ENCODE measurements around the gene LITAFD. TPM values are rescaled to one million over a fixed set of nuclear protein-coding genes. Genes with fewer than 3 reads are reported as not detected.

Gene LITAFD
- total and polyA plus RNA-seq, 4 donors, result not detected

DNA sequence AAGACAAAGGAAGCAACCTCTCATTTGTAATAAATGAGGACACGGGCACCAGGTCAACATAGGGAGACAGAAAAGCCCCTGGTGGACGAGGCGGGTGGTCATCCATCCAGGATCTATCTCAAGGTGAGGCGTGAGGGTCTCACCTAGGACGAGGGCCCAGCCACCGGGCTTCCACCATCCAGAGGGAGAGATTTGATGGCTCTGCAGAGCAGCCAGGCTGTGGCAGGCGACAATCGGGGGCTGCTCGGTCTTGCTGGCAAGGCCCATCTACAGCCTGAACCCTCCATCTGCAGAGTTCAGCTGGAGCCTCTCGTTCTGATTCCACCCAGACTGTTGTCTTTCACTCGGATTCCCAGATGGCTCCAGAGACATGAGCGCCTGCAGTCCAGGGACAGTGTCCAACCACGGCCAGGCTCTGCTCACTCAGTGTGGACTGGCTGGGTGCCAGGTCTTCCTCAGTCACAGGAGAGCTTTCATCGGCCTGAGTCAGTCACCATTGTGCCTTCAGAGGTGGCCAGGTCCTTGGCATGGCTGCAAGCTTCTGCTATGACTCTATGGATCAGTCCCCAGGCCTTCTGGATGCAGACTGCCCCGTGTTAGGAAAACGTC, 5.9 kb downstream of the LITAFD start:
- Histone ChIP-seq H3K4me1 (ENCODE audit: control insufficient read depth in 1 of 2, insufficient read depth in 2 of 2, low read length in 2 of 2) (no peaks in the 10 kb centered on the region), H3K9me3 (ENCODE audit: control insufficient read depth, low read length) (no peaks in the 10 kb centered on the region), H3K4me3 (ENCODE audit: low read length in 2 of 2) (no peak overlapping the region), H3K27me3 (ENCODE audit: control insufficient read depth in 1 of 2, insufficient read depth in 2 of 2, low read length in 1 of 2) (no peaks in the 10 kb centered on the region), H3K27ac (ENCODE audit: low read depth in 1 of 2, low read length in 2 of 2) (no peak overlapping the region), H3K36me3 (ENCODE audit: control insufficient read depth in 1 of 2, insufficient read depth in 2 of 2, low read length in 1 of 2) (peaks cover 0 to 3% of the 10 kb centered on the region in 2 donors)
- 74 to 75% methylated on average over 16 of the region's 16 CpGs for WGBS, 2 donors
- ATAC-seq (ENCODE audit: low FRiP score), result no peak
- intact Hi-C loops (cut with DNase I), result no loop called here
- peak in 1 of 2 donors; percentile 87 for DNase-seq

DNA sequence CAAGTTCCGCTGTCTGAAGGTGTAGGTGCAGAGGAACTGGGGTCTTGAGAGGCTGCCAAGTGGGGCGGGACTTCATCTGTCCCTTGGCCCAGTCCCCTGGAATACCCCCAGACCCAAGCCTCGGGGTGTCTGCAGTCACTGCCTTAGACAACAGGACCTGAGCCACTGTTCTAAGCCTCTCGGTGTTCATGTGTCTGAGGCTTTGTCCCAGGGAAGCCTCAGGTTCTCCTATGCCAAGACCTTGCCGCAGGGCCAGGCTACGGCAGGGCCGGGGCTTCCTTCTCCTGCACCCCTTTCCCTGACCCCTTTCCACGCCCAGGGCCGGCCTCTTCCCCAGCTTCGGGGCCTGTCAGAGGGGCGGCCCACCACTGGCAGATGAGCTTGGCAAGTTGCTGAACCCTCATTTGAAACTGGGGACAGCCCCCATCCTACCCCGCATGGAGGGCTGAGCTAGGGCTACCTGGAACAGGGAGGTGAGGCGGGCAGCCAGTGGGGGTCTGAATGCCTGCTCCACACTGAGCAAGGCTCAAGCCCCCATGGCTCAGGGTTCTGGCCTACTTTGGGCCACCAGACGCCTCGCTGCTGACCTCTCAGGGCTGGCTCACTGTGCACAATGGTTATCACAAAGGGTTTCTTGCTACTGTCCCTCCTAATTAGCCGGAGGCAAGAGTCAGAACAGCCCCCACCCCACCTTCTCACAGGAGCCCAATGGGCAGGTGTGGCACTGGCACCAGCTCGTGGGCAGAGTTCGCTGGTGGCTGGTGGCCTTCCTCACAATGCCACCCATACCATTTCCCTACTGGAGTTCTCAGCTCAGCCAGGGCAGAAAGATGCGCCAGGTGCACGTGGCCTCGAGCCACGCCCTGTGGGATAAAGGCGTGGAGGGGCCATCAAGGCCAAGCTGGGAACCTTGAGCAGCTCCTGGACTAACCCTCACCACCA, 7.1 kb downstream of the LITAFD start:
- DNase-seq, result peak in 1 of 2 donors; percentile 59
- Histone ChIP-seq H3K4me1 (ENCODE audit: control insufficient read depth in 1 of 2, insufficient read depth in 2 of 2, low read length in 2 of 2) (no peaks in the 10 kb centered on the region), H3K9me3 (ENCODE audit: control insufficient read depth, low read length) (no peaks in the 10 kb centered on the region), H3K27ac (ENCODE audit: low read depth in 1 of 2, low read length in 2 of 2) (no peak overlapping the region), H3K27me3 (ENCODE audit: control insufficient read depth in 1 of 2, insufficient read depth in 2 of 2, low read length in 1 of 2) (no peaks in the 10 kb centered on the region), H3K36me3 (ENCODE audit: control insufficient read depth in 1 of 2, insufficient read depth in 2 of 2, low read length in 1 of 2) (peaks cover 0 to 3% of the 10 kb centered on the region in 2 donors), H3K4me3 (ENCODE audit: low read length in 2 of 2) (no peak overlapping the region)
- WGBS, 2 donors, result 86 to 87% methylated on average over 22 to 23 of the region's 23 CpGs
- ATAC-seq (ENCODE audit: low FRiP score), result no peak
- intact Hi-C loops (cut with DNase I), result no loop called here

DNA sequence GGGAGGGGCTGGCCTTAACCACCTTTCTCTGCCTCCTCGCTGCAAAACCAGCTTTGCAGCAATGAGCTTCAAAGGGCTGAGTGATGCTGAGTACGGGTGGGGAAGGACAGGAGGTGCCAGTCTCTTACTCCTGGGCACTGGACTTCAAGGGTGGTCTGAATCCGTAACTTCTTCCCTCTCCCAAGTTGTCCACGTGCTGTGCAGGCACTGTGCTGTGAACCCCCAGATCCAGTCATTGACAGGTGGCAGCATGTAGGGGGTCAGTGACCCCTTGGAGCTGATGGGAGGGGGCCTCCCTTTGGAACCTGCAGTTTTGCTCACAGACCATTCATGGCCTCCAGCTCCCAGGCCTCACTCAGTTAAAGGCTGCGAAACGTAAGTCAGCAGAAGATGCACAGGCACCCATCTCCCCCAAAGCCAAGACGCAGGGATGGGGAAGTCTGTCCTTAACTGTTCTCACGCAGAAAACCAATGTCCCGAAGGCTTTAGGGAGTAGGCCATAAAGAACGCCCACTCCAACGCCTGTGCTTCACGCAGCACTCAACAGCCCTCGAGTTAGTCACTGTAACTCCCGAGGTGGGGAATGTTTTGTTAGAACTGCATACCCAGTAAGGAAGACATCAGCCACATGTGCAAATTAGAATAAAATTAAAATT, 7.9 kb downstream of the LITAFD start:
- WGBS, 2 donors, result 78 to 79% methylated on average over 14 of the region's 14 CpGs
- intact Hi-C loops (cut with DNase I), result no loop called here
- ATAC-seq (ENCODE audit: low FRiP score) (no peak), DNase-seq (peak in 1 of 2 donors; percentile 37)
- Histone ChIP-seq H3K27ac (ENCODE audit: low read depth in 1 of 2, low read length in 2 of 2) (no peak overlapping the region), H3K4me1 (ENCODE audit: control insufficient read depth in 1 of 2, insufficient read depth in 2 of 2, low read length in 2 of 2) (no peaks in the 10 kb centered on the region), H3K36me3 (ENCODE audit: control insufficient read depth in 1 of 2, insufficient read depth in 2 of 2, low read length in 1 of 2) (peaks cover 0 to 7% of the 10 kb centered on the region in 2 donors), H3K27me3 (ENCODE audit: control insufficient read depth in 1 of 2, insufficient read depth in 2 of 2, low read length in 1 of 2) (no peaks in the 10 kb centered on the region), H3K9me3 (ENCODE audit: control insufficient read depth, low read length) (no peaks in the 10 kb centered on the region), H3K4me3 (ENCODE audit: low read length in 2 of 2) (no peak overlapping the region)

- Histone ChIP-seq H3K4me3 (ENCODE audit: low read length in 2 of 2) (no peak overlapping the region), H3K9me3 (ENCODE audit: control insufficient read depth, low read length) (no peaks in the 10 kb centered on the region), H3K4me1 (ENCODE audit: control insufficient read depth in 1 of 2, insufficient read depth in 2 of 2, low read length in 2 of 2) (no peaks in the 10 kb centered on the region), H3K36me3 (ENCODE audit: control insufficient read depth in 1 of 2, insufficient read depth in 2 of 2, low read length in 1 of 2) (peaks cover 0 to 9% of the 10 kb centered on the region in 2 donors), H3K27ac (ENCODE audit: low read depth in 1 of 2, low read length in 2 of 2) (no peak overlapping the region), H3K27me3 (ENCODE audit: control insufficient read depth in 1 of 2, insufficient read depth in 2 of 2, low read length in 1 of 2) (no peaks in the 10 kb centered on the region)
- ATAC-seq (ENCODE audit: low FRiP score), result no peak
- intact Hi-C loops (cut with DNase I), result no loop called here
- WGBS, 2 donors, result 65 to 71% methylated on average over 5 of the region's 5 CpGs
- DNase-seq, result peak in 1 of 2 donors; percentile 19
Measured at GRCh38 chr16:8890549-8890921, 8.4 kb downstream of the LITAFD start.

DNA sequence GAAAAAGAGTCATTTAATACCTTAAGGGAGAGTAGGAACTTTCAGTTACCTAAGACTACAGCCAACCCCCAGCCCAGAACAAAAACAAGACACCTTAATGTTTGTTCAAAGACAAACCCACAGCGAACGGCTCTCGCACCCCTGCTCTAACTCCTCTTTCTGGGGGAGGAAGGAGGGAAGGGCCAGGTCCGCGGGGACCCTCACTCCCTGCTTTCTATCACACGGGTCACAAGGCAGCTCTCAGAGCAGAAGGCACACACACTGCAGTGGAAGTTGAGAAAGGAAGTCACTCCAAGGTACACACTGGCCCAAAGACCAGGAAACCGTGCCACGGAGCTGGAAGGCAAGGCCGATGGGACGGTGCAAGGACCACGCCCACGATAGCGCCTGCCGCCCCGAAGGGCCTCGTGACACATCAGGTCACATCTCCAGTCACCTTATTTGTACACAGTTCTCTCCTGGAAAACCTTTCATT, 10.0 kb downstream of the LITAFD start:
- no peaks in the 10 kb centered on the region for H3K4me1 ChIP-seq (ENCODE audit: control insufficient read depth in 1 of 2, insufficient read depth in 2 of 2, low read length in 2 of 2)
- no peaks in the 10 kb centered on the region for H3K27me3 ChIP-seq (ENCODE audit: control insufficient read depth in 1 of 2, insufficient read depth in 2 of 2, low read length in 1 of 2)
- H3K4me3 ChIP-seq (ENCODE audit: low read length in 2 of 2), result no peak overlapping the region
- peaks cover 0 to 12% of the 10 kb centered on the region in 2 donors for H3K36me3 ChIP-seq (ENCODE audit: control insufficient read depth in 1 of 2, insufficient read depth in 2 of 2, low read length in 1 of 2)
- ATAC-seq (ENCODE audit: low FRiP score), result peak; percentile 13
- H3K27ac ChIP-seq (ENCODE audit: low read depth in 1 of 2, low read length in 2 of 2), result no peak overlapping the region
- 64 to 73% methylated on average over 16 of the region's 16 CpGs for whole genome bisulfite sequencing, 2 donors
- no peaks in the 10 kb centered on the region for H3K9me3 ChIP-seq (ENCODE audit: control insufficient read depth, low read length)
- DNase-seq, result peak in 1 of 2 donors; percentile 72
- intact Hi-C loops (cut with DNase I), result no loop called here

GRCh38 chr16:8893426-8893825, 11.3 kb downstream of the LITAFD start:
- WGBS, 2 donors, result 78 to 82% methylated on average over 9 of the region's 9 CpGs
- ATAC-seq (ENCODE audit: low FRiP score) (no peak), DNase-seq (peak in 1 of 2 donors; percentile 59)
- intact Hi-C loops (cut with DNase I), result no loop called here
- Histone ChIP-seq H3K27ac (ENCODE audit: low read depth in 1 of 2, low read length in 2 of 2) (no peak overlapping the region), H3K4me1 (ENCODE audit: control insufficient read depth in 1 of 2, insufficient read depth in 2 of 2, low read length in 2 of 2) (no peaks in the 10 kb centered on the region), H3K36me3 (ENCODE audit: control insufficient read depth in 1 of 2, insufficient read depth in 2 of 2, low read length in 1 of 2) (peaks cover under 1 to 14% of the 10 kb centered on the region in 2 donors), H3K27me3 (ENCODE audit: control insufficient read depth in 1 of 2, insufficient read depth in 2 of 2, low read length in 1 of 2) (no peaks in the 10 kb centered on the region), H3K9me3 (ENCODE audit: control insufficient read depth, low read length) (no peaks in the 10 kb centered on the region), H3K4me3 (ENCODE audit: low read length in 2 of 2) (no peak overlapping the region)

GRCh38 chr16:8893976-8894690, 12.0 kb downstream of the LITAFD start:
- intact Hi-C loops (cut with DNase I), result no loop called here
- no peak overlapping the region for H3K27ac ChIP-seq (ENCODE audit: low read depth in 1 of 2, low read length in 2 of 2)
- no peak overlapping the region for H3K4me3 ChIP-seq (ENCODE audit: low read length in 2 of 2)
- DNase-seq (peak in 1 of 2 donors; percentile 64), ATAC-seq (ENCODE audit: low FRiP score) (no peak)
- H3K27me3 ChIP-seq (ENCODE audit: control insufficient read depth in 1 of 2, insufficient read depth in 2 of 2, low read length in 1 of 2), result no peaks in the 10 kb centered on the region
- WGBS, 2 donors, result 88 to 90% methylated on average over 14 of the region's 14 CpGs
- H3K4me1 ChIP-seq (ENCODE audit: control insufficient read depth in 1 of 2, insufficient read depth in 2 of 2, low read length in 2 of 2), result no peaks in the 10 kb centered on the region
- H3K9me3 ChIP-seq (ENCODE audit: control insufficient read depth, low read length), result no peaks in the 10 kb centered on the region
- H3K36me3 ChIP-seq (ENCODE audit: control insufficient read depth in 1 of 2, insufficient read depth in 2 of 2, low read length in 1 of 2), result peaks cover 4 to 17% of the 10 kb centered on the region in 2 donors

- Histone ChIP-seq H3K4me3 (ENCODE audit: low read length in 2 of 2) (no peak overlapping the region), H3K9me3 (ENCODE audit: control insufficient read depth, low read length) (no peaks in the 10 kb centered on the region), H3K27ac (ENCODE audit: low read depth in 1 of 2, low read length in 2 of 2) (no peak overlapping the region), H3K36me3 (ENCODE audit: control insufficient read depth in 1 of 2, insufficient read depth in 2 of 2, low read length in 1 of 2) (peaks cover 4 to 20% of the 10 kb centered on the region in 2 donors), H3K27me3 (ENCODE audit: control insufficient read depth in 1 of 2, insufficient read depth in 2 of 2, low read length in 1 of 2) (no peaks in the 10 kb centered on the region), H3K4me1 (ENCODE audit: control insufficient read depth in 1 of 2, insufficient read depth in 2 of 2, low read length in 2 of 2) (no peaks in the 10 kb centered on the region)
- WGBS, 2 donors, result 93% methylated on average over 21 of the region's 21 CpGs
- intact Hi-C loops (cut with DNase I), result no loop called here
- DNase-seq, result peak in 1 of 2 donors; percentile 65
- ATAC-seq (ENCODE audit: low FRiP score), result no peak
Measured at GRCh38 chr16:8894736-8895334, 12.7 kb downstream of the LITAFD start.

All from aorta (tissue), 5 donors.